K562 (cell line): ENCODE measurements around the gene NDUFAF5. TPM values are rescaled to one million over a fixed set of nuclear protein-coding genes. Genes with fewer than 3 reads are reported as not detected.

Source experiments
- ARID4B ChIP-seq: sonication (generic); formaldehyde crosslinking; IDR thresholded peaks from 2 replicates; pipeline ENCODE4 v1.8.0; 2022; ENCODE audit warnings: mild to moderate bottlenecking, missing genetic modification reagents
- CCNT2 ChIP-seq: IDR thresholded peaks from 2 replicates; pipeline ENCODE4 v1.6.1; 2011; ENCODE audit warnings: borderline replicate concordance, low read depth, mild to moderate bottlenecking, moderate library complexity, mixed read lengths, low read length; ENCODE audit not compliant: insufficient read length; ENCODE audit errors: extremely low read depth
- ELF2 ChIP-seq: fragments of 250-450 bp; sonication (Bioruptor Pico); IDR thresholded peaks from 2 replicates; pipeline ENCODE4 v1.5.0; 2021; ENCODE audit warnings: mild to moderate bottlenecking
- FOXA3 ChIP-seq, 2 experiments: fragments of 450-650 bp in 1 of 2; sonication (generic) in 1 of 2; formaldehyde crosslinking; IDR thresholded peaks in 1 of 2; conservative IDR thresholded peaks in 1 of 2; 2 replicates each; pipeline versions ENCODE4 v1.4.0 to v1.8.0; 2020 to 2022; ENCODE audit warnings: mild to moderate bottlenecking in 2 of 2, missing genetic modification reagents in 1 of 2
- FOXP1 ChIP-seq: sonication (generic); formaldehyde crosslinking; IDR thresholded peaks from 2 replicates; pipeline ENCODE4 v1.8.0; 2022; ENCODE audit warnings: mild to moderate bottlenecking, missing genetic modification reagents
- HES1 ChIP-seq: fragments of 450-650 bp; IDR thresholded peaks from 2 replicates; pipeline ENCODE4 v1.6.1; 2016; ENCODE audit warnings: low read depth, mild to moderate bottlenecking, moderate library complexity
- IRF9 ChIP-seq: fragments of 450-650 bp; IDR thresholded peaks from 2 replicates; pipeline ENCODE4 v1.6.1; 2016; ENCODE audit warnings: missing biosample characterization, missing genetic modification characterization
- MCM7 ChIP-seq, 2 experiments: fragments of 450-650 bp; IDR thresholded peaks; 2 replicates each; pipeline ENCODE4 v1.6.1; 2016 to 2018
- MIER1 ChIP-seq: fragments of 450-650 bp; IDR thresholded peaks from 2 replicates; pipeline ENCODE4 v1.6.1; 2016; ENCODE audit warnings: antibody characterized with exemption, mild to moderate bottlenecking, low read depth
- NFE2 ChIP-seq: IDR thresholded peaks from 2 replicates; pipeline ENCODE4 v1.6.1; 2014; ENCODE audit warnings: antibody characterized with exemption, low read depth
- SIN3A ChIP-seq, 2 experiments: fragments of 150-350 bp in 1 of 2; IDR thresholded peaks; 2 replicates each; pipeline ENCODE4 v1.6.1; 2011 to 2016; ENCODE audit warnings: borderline replicate concordance in 2 of 2, low read depth in 2 of 2, low read length in 2 of 2, mild to moderate bottlenecking in 2 of 2, moderate library complexity in 2 of 2; ENCODE audit not compliant: control insufficient read depth in 1 of 2
- ZC3H11A ChIP-seq: IDR thresholded peaks from 2 replicates; pipeline ENCODE4 v1.6.1; 2012; ENCODE audit warnings: low read depth, low read length, improper control_type of control experiment
- ZC3H4 ChIP-seq: sonication (generic); formaldehyde crosslinking; IDR thresholded peaks from 2 replicates; pipeline ENCODE4 v1.9.0; 2021; ENCODE audit warnings: missing genetic modification reagents, borderline replicate concordance
- ZNF511 ChIP-seq: sonication (generic); formaldehyde crosslinking; IDR thresholded peaks from 2 replicates; pipeline ENCODE4 v1.8.0; 2022; ENCODE audit warnings: mild to moderate bottlenecking, missing genetic modification reagents
- ZNF740 ChIP-seq, 3 experiments: fragments of 200-800 bp in 1 of 3; sonication (Bioruptor generic) in 1 of 3; sonication (generic) in 1 of 3; formaldehyde crosslinking in 1 of 3; IDR thresholded peaks; 2 replicates each; pipeline versions ENCODE4 v1.6.1 to v1.8.0; 2016 to 2022; ENCODE audit warnings: mild to moderate bottlenecking in 2 of 3, missing compliant biosample characterization in 2 of 3, missing genetic modification characterization in 2 of 3, missing genetic modification reagents in 1 of 3
- polyA plus RNA-seq, 8 experiments: library from polyadenylated mRNA; depleted of rRNA in 4 of 8; stranded (reverse) in 5 of 8; unstranded in 3 of 8; fragments of >200 nt; fragmentation: Nextera tagmentation in 2 of 8; fragmentation: Illumina TruSeq in 1 of 8; extraction: Ambion mirVana in 2 of 8; extraction: Trizol in 1 of 8; gene quantifications; 2 replicates each; pipeline versions ENCODE4 v1.2.1 to v1.2.3, GENCODE V29; 2011 to 2014; ENCODE audit warnings: inconsistent platforms in 1 of 8, missing spikeins in 1 of 8
- total RNA-seq, 7 experiments: library from RNA; depleted of rRNA in 6 of 7; stranded (reverse); fragments of >200 nt in 6 of 7; fragmentation: Illumina TruSeq in 2 of 7; extraction: Trizol in 2 of 7; gene quantifications; 2 replicates each; pipeline versions ENCODE4 v1.2.1 to v1.2.3, GENCODE V29; 2011 to 2021; ENCODE audit warnings: low replicate concordance in 1 of 7

NDUFAF5 gene
- total and polyA plus RNA-seq, 9 of the 15 experiments (the other 6 are each of a cell fraction or from before 2014, with no cell fraction given), result 17.2 to 33.1 (median 27.3) TPM

- no peak for TF ChIP-seq NFE2
- no peak for TF ChIP-seq IRF9 (tag)
- no peak for TF ChIP-seq FOXA3 (CRISPR knock-in tag; conservative IDR thresholded peaks at IDR 0.05 in 1 of 2, IDR thresholded peaks at IDR 0.05 in 1 of 2)
- no peak for TF ChIP-seq HES1
- TF ChIP-seq FOXP1 (CRISPR knock-in tag), result no peak
- TF ChIP-seq ZNF511, result peak; percentile 16; the same call in 1 of the 2 replicates
- TF ChIP-seq ZNF740 (CRISPR knock-in tag; IDR thresholded peaks at IDR 0.05), result no peak
- no peak for TF ChIP-seq ZNF740 (tag; IDR thresholded peaks at IDR 0.05)
- TF ChIP-seq ZC3H11A, result no peak
- TF ChIP-seq SIN3A (IDR thresholded peaks at IDR 0.05; ENCODE audit: borderline replicate concordance in 2 of 2, control insufficient read depth in 1 of 2, low read depth in 2 of 2, low read length in 2 of 2), result peak; percentile 80 to 89; a peak in 2 of 4 replicates
- no peak for TF ChIP-seq MCM7 (IDR thresholded peaks at IDR 0.05)
- TF ChIP-seq ARID4B, result peak; percentile 45; the same call in 1 of the 2 replicates
- no peak for TF ChIP-seq ELF2 (CRISPR knock-in tag)
- no peak for TF ChIP-seq ZC3H4 (CRISPR knock-in tag)
- no peak for TF ChIP-seq MIER1
- TF ChIP-seq CCNT2, result no peak
Measured at GRCh38 chr20:13784893-13785715, at the start of gene NDUFAF5, which contains the start of gene ESF1 (continued).
